ENCODE measurements around the gene WBP1. TPM values are rescaled to one million over a fixed set of nuclear protein-coding genes. Genes with fewer than 3 reads are reported as not detected.
A peak's percentile ranks its signal among the peaks of the same experiment; 100 is the strongest.

Gene WBP1
- total RNA-seq, 1 experiment from 2014 or later = 66.0 TPM

- Mint-ChIP-seq H3K4me1 (peaks cover 55% of the 10 kb centered on the region), H3K36me3 (peaks cover 19% of the 10 kb centered on the region), H3K4me3 (peak overlapping the region; percentile 81), H3K27ac (no peak overlapping the region), H3K27me3 (ENCODE audit: low read depth) (peaks cover 96% of the 10 kb centered on the region), H3K9me3 (no peaks in the 10 kb centered on the region)
- POLR2A ChIA-PET = interaction anchor here (0.6 to 0.8 kb wide), 2 partner anchors 10 to 44 kb away, joined by 3 to 5 read pairs; partner anchors contain the start of gene WBP1
- CTCF ChIA-PET = interaction anchor here (0.7 to 6.0 kb wide), 5 partner anchors 9 to 86 kb away, joined by 3 to 43 read pairs (median 6); partner anchors contain the start of genes AUP1, CCDC142, HTRA2 and TTC31
- DNase-seq (ENCODE audit: low spot score) (no peak), ATAC-seq (no peak)
- TF ChIP-seq GABPB1 (CRISPR knock-in tag; IDR thresholded peaks at IDR 0.05) (no peak), CBFB (CRISPR knock-in tag; IDR thresholded peaks at IDR 0.05; ENCODE audit: low read depth) (no peak), NR1H2 (CRISPR knock-in tag; IDR thresholded peaks at IDR 0.05) (no peak), EMX1 (CRISPR knock-in tag; IDR thresholded peaks at IDR 0.05) (no peak), ATF6 (CRISPR knock-in tag; IDR thresholded peaks at IDR 0.05) (no peak), ZNF512 (CRISPR knock-in tag; IDR thresholded peaks at IDR 0.05; ENCODE audit: borderline replicate concordance) (no peak), ZNF219 (CRISPR knock-in tag; IDR thresholded peaks at IDR 0.05; ENCODE audit: borderline replicate concordance) (no peak), NR3C1 (CRISPR knock-in tag; conservative IDR thresholded peaks at IDR 0.05; ENCODE audit: low read depth) (no peak), STAT6 (CRISPR knock-in tag; conservative IDR thresholded peaks at IDR 0.05; ENCODE audit: low read depth) (no peak), SMAD4 (CRISPR knock-in tag; IDR thresholded peaks at IDR 0.05) (no peak), MAX (CRISPR knock-in tag; IDR thresholded peaks at IDR 0.05) (no peak), ZNF396 (CRISPR knock-in tag; IDR thresholded peaks at IDR 0.05; ENCODE audit: borderline replicate concordance) (no peak), SP1 (CRISPR knock-in tag; conservative IDR thresholded peaks at IDR 0.05) (no peak), TEAD1 (CRISPR knock-in tag; IDR thresholded peaks at IDR 0.05) (no peak), CDX4 (CRISPR knock-in tag; IDR thresholded peaks at IDR 0.05; ENCODE audit: borderline replicate concordance) (no peak), ZNF317 (CRISPR knock-in tag; IDR thresholded peaks at IDR 0.05; ENCODE audit: borderline replicate concordance, low read depth) (no peak)
These were observed 43.3 kb downstream of the WBP1 start for GRCh38 chr2:74501335-74502071.

- ATAC-seq = no peak
- Mint-ChIP-seq H3K9me3 (no peaks in the 10 kb centered on the region), H3K36me3 (peaks cover 22% of the 10 kb centered on the region), H3K4me1 (peaks cover 61% of the 10 kb centered on the region), H3K27ac (no peak overlapping the region), H3K27me3 (ENCODE audit: low read depth) (peaks cover 93% of the 10 kb centered on the region), H3K4me3 (peak overlapping the region; percentile 81)
- POLR2A ChIA-PET = interaction anchor here (0.7 kb wide), 1 partner anchor 27 kb away, joined by 3 read pairs; no protein-coding TSS in a partner anchor
- TF ChIP-seq GABPB1 (CRISPR knock-in tag; IDR thresholded peaks at IDR 0.05) = peak; percentile 27; the same call in 1 of the 2 replicates
- no peak for TF ChIP-seq TCF7 (CRISPR knock-in tag; IDR thresholded peaks at IDR 0.05; ENCODE audit: low read depth)
- no peak for DNase-seq (ENCODE audit: low spot score)
- CTCF ChIA-PET = interaction anchor here (6.0 kb wide), 1 partner anchor 19 kb away, joined by 43 read pairs; the partner anchor contains the start of genes CCDC142 and TTC31
These were observed 44.0 kb downstream of the WBP1 start for GRCh38 chr2:74502147-74502719.
